H9 (cell line): ENCODE measurements around the gene CDH18. TPM values are rescaled to one million over a fixed set of nuclear protein-coding genes. Genes with fewer than 3 reads are reported as not detected.
A peak's percentile ranks its signal among the peaks of the same experiment; 100 is the strongest.

Experiments used
- DNase-seq: peaks from one replicate; pipeline ENCODE4 v3.0.0-alpha.2; 2017
- H2AFZ ChIP-seq: one replicate; pipeline ENCODE4 v1.6.1; 2013; ENCODE audit warnings: mild to moderate bottlenecking, low read length, control low read depth, moderate library complexity
- H2AK5ac ChIP-seq: 2 replicates; pipeline ENCODE4 v1.6.1; 2013; ENCODE audit warnings: low read length, control low read depth, mixed read lengths; ENCODE audit not compliant: insufficient read length
- H2BK120ac ChIP-seq: one replicate; pipeline ENCODE4 v1.6.1; 2013; ENCODE audit warnings: low read depth, mild to moderate bottlenecking, low read length, control low read depth, inconsistent platforms; ENCODE audit not compliant: poor library complexity, severe bottlenecking
- H2BK12ac ChIP-seq: 2 replicates; pipeline ENCODE4 v1.6.1; 2013; ENCODE audit warnings: low read length, control low read depth, mixed read lengths, low read depth; ENCODE audit not compliant: insufficient read length
- H2BK15ac ChIP-seq: 2 replicates; pipeline ENCODE4 v1.6.1; 2013; ENCODE audit warnings: low read depth, low read length, control low read depth
- H2BK20ac ChIP-seq: one replicate; pipeline ENCODE4 v1.6.1; 2013; ENCODE audit warnings: low read depth, mild to moderate bottlenecking, low read length, control low read depth, inconsistent platforms; ENCODE audit not compliant: poor library complexity, severe bottlenecking
- H2BK5ac ChIP-seq: 2 replicates; pipeline ENCODE4 v1.6.1; 2013; ENCODE audit warnings: low read length, control low read depth, mixed read lengths; ENCODE audit not compliant: insufficient read length
- H3K14ac ChIP-seq: 2 replicates; pipeline ENCODE4 v1.6.1; 2013; ENCODE audit warnings: low read length, control low read depth; ENCODE audit not compliant: insufficient read depth
- H3K18ac ChIP-seq: 2 replicates; pipeline ENCODE4 v1.6.1; 2013; ENCODE audit warnings: low read depth, mild to moderate bottlenecking, mixed read lengths, low read length, control low read depth; ENCODE audit not compliant: insufficient read length
- H3K23ac ChIP-seq: 2 replicates; pipeline ENCODE4 v1.6.1; 2013; ENCODE audit warnings: low read length, control low read depth, mixed read lengths, low read depth; ENCODE audit not compliant: insufficient read length
- H3K23me2 ChIP-seq: 2 replicates; pipeline ENCODE4 v1.6.1; 2013; ENCODE audit warnings: low read depth, mild to moderate bottlenecking, mixed read lengths, low read length, control low read depth; ENCODE audit not compliant: insufficient read length, poor library complexity, severe bottlenecking
- H3K27ac ChIP-seq: 2 replicates; pipeline ENCODE4 v1.5.1; 2013; ENCODE audit warnings: low read length, control low read depth, mixed read lengths, low read depth; ENCODE audit not compliant: insufficient read length
- H3K27me3 ChIP-seq: 2 replicates; pipeline ENCODE4 v1.6.1; 2013; ENCODE audit warnings: low read length, control low read depth, inconsistent platforms; ENCODE audit not compliant: insufficient read depth
- H3K4ac ChIP-seq: 2 replicates; pipeline ENCODE4 v1.6.1; 2013; ENCODE audit warnings: low read depth, mild to moderate bottlenecking, control low read depth, inconsistent platforms, low read length, moderate library complexity
- H3K4me1 ChIP-seq: 2 replicates; pipeline ENCODE4 v1.6.1; 2013; ENCODE audit warnings: low read length, control low read depth, inconsistent platforms; ENCODE audit not compliant: insufficient read depth
- H3K4me2 ChIP-seq: 2 replicates; pipeline ENCODE4 v1.6.1; 2013; ENCODE audit warnings: low read length, control low read depth, mixed read lengths; ENCODE audit not compliant: insufficient read length, insufficient read depth
- H3K56ac ChIP-seq: 2 replicates; pipeline ENCODE4 v1.6.1; 2013; ENCODE audit warnings: low read depth, mild to moderate bottlenecking, mixed read lengths, low read length, control low read depth; ENCODE audit not compliant: insufficient read length
- H3K79me1 ChIP-seq: 2 replicates; pipeline ENCODE4 v1.6.1; 2013; ENCODE audit warnings: low read depth, mild to moderate bottlenecking, moderate library complexity, low read length, control low read depth, inconsistent platforms; ENCODE audit not compliant: insufficient read depth, poor library complexity, severe bottlenecking
- H3K79me2 ChIP-seq: 2 replicates; pipeline ENCODE4 v1.6.1; 2013; ENCODE audit warnings: low read length, control low read depth, inconsistent platforms; ENCODE audit not compliant: insufficient read depth
- H3K9ac ChIP-seq: 2 replicates; pipeline ENCODE4 v1.6.1; 2013; ENCODE audit warnings: low read length, control low read depth, mixed read lengths; ENCODE audit not compliant: insufficient read length; ENCODE audit errors: extremely low read depth
- H3K9me3 ChIP-seq: one replicate; pipeline ENCODE4 v1.6.1; 2013; ENCODE audit warnings: low read depth, low read length, inconsistent platforms; ENCODE audit not compliant: control insufficient read depth
- H3T11ph ChIP-seq: one replicate; pipeline ENCODE4 v1.6.1; 2013; ENCODE audit warnings: mild to moderate bottlenecking, low read length, control low read depth, inconsistent platforms
- H4K20me1 ChIP-seq: one replicate; pipeline ENCODE4 v1.6.1; 2013; ENCODE audit not compliant: control insufficient read depth, insufficient read length, insufficient read depth
- H4K5ac ChIP-seq: 2 replicates; pipeline ENCODE4 v1.6.1; 2013; ENCODE audit warnings: low read depth, mild to moderate bottlenecking, mixed read lengths, low read length, control low read depth; ENCODE audit not compliant: insufficient read length
- H4K8ac ChIP-seq: replicated peaks from 2 replicates; pipeline ENCODE4 v1.6.1; 2013; ENCODE audit warnings: low read length, control low read depth, mixed read lengths, low read depth; ENCODE audit not compliant: insufficient read length
- H4K91ac ChIP-seq: 2 replicates; pipeline ENCODE4 v1.6.1; 2013; ENCODE audit warnings: low read depth, mild to moderate bottlenecking, moderate library complexity, mixed read lengths, low read length, control low read depth; ENCODE audit not compliant: insufficient read length
- H3K27ac Mint-ChIP-seq, 3 experiments: 2 replicates in 2 of 3; 3 replicates in 1 of 3; pipeline ENCODE4 v1.8.0; 2020 to 2021; ENCODE audit warnings: mixed read lengths in 3 of 3, mild to moderate bottlenecking in 1 of 3, moderate library complexity in 1 of 3
- H3K27me3 Mint-ChIP-seq: 2 replicates; pipeline ENCODE4 v1.8.0; 2021; ENCODE audit warnings: low read depth, mild to moderate bottlenecking, moderate library complexity, mixed read lengths
- H3K36me3 Mint-ChIP-seq, 3 experiments: 2 replicates in 2 of 3; 3 replicates in 1 of 3; pipeline ENCODE4 v1.8.0; 2020 to 2021; ENCODE audit warnings: low read depth in 3 of 3, mixed read lengths in 3 of 3; ENCODE audit not compliant: insufficient read depth in 1 of 3
- H3K4me1 Mint-ChIP-seq, 2 experiments: 2 replicates each; pipeline ENCODE4 v1.8.0; 2020; ENCODE audit warnings: mixed read lengths in 2 of 2
- H3K4me3 Mint-ChIP-seq, 2 experiments: 2 replicates in 1 of 2; 3 replicates in 1 of 2; pipeline ENCODE4 v1.8.0; 2020 to 2021; ENCODE audit warnings: mild to moderate bottlenecking in 2 of 2, mixed read lengths in 2 of 2, moderate library complexity in 1 of 2
- H3K9me3 Mint-ChIP-seq, 2 experiments: 2 replicates in 1 of 2; 3 replicates in 1 of 2; pipeline ENCODE4 v1.8.0; 2020; ENCODE audit warnings: mild to moderate bottlenecking in 2 of 2, mixed read lengths in 2 of 2, moderate library complexity in 1 of 2
- CTCF ChIP-seq: fragments of 200-600 bp; sonication (generic); conservative IDR thresholded peaks from 3 replicates; pipeline ENCODE4 v1.8.0; 2021; ENCODE audit warnings: antibody characterized with exemption, mild to moderate bottlenecking
- WGBS: extraction: QIAGEN DNeasy Blood & Tissue Kit; methylation state at CpG from one replicate; pipeline ENCODE4 v1.1.7; 2013; ENCODE audit warnings: missing lambda C conversion rate, low lambda C conversion rate, mixed read lengths; ENCODE audit not compliant: insufficient read length; ENCODE audit errors: extremely low coverage; 5-methylcytosine and 5-hydroxymethylcytosine counted together
- total RNA-seq: library from RNA; stranded (reverse); gene quantifications from 2 replicates; pipeline ENCODE4 v1.2.1, GENCODE V29; 2021

CDH18 gene
- total RNA-seq, 1 experiment from 2014 or later: not detected

- no peaks in the 10 kb centered on the region for H3K79me2 ChIP-seq
- no peak overlapping the region for H2BK12ac ChIP-seq
- H3K27ac Mint-ChIP-seq: peak overlapping the region in 2 of 3 experiments; percentile 75 to 85; a peak in 3 of 7 replicates
- no peak overlapping the region for H3K14ac ChIP-seq
- peaks cover 6 to 22% (median 18%) of the 10 kb centered on the region in 3 experiments for H3K36me3 Mint-ChIP-seq
- no peaks in the 10 kb centered on the region for H4K20me1 ChIP-seq
- H3K4me3 Mint-ChIP-seq: no peak overlapping the region
- H4K8ac ChIP-seq: no peak overlapping the region
- no peak overlapping the region for H2BK20ac ChIP-seq
- no peak overlapping the region for H2BK15ac ChIP-seq
- no peak overlapping the region for H3K9ac ChIP-seq
- H2BK5ac ChIP-seq: no peak overlapping the region
- H3K4me1 ChIP-seq: no peaks in the 10 kb centered on the region
- no peak for TF ChIP-seq CTCF
- no peak overlapping the region for H3T11ph ChIP-seq
- H3K27me3 ChIP-seq: no peaks in the 10 kb centered on the region
- peaks cover 11 to 12% of the 10 kb centered on the region in 2 experiments for H3K4me1 Mint-ChIP-seq
- H4K91ac ChIP-seq: no peak overlapping the region
- no peak overlapping the region for H3K23ac ChIP-seq
- no peak overlapping the region for H3K27ac ChIP-seq
- H3K18ac ChIP-seq: no peak overlapping the region
- no peak overlapping the region for H2AK5ac ChIP-seq
- no peaks in the 10 kb centered on the region for H3K79me1 ChIP-seq
- WGBS: no CpG with 5 or more reads among the region's 1 CpG
- no peak for DNase-seq
- no peaks in the 10 kb centered on the region for H3K23me2 ChIP-seq
- no peak overlapping the region for H3K4me2 ChIP-seq
- no peaks in the 10 kb centered on the region for H3K27me3 Mint-ChIP-seq
- no peak overlapping the region for H2AFZ ChIP-seq
- peaks cover 14% of the 10 kb centered on the region in 2 experiments; a peak in 4 of 5 replicates for H3K9me3 Mint-ChIP-seq
- no peaks in the 10 kb centered on the region for H3K9me3 ChIP-seq
- H4K5ac ChIP-seq: no peak overlapping the region
- no peak overlapping the region for H3K56ac ChIP-seq
- H2BK120ac ChIP-seq: no peak overlapping the region
- no peak overlapping the region for H3K4ac ChIP-seq
These were observed 253.2 kb downstream of the CDH18 start for GRCh38 chr5:19734776-19735175.
